Naive thymus-derived CD4-positive, alpha-beta T cell (primary cell): ENCODE data around the gene PIGN. TPM values are rescaled to one million over a fixed set of nuclear protein-coding genes. Genes with fewer than 3 reads are reported as not detected.
"Not testable (repeated sequence)": the region's sequence is repeated elsewhere in the genome, so short reads cannot be mapped to it uniquely, and the experiment has no call there.

Experiments
- ATAC-seq: fragments of 150-1000 bp; cut with Tn5 transposase; 2 replicates; pipeline ENCODE4 v1.10.0; 2021; ENCODE audit warnings: mild to moderate bottlenecking, moderate library complexity
- CTCF ChIA-PET: fragments of 350-600 bp; sonication (Branson Sonifier 250); formaldehyde crosslinking; loops from one replicate; lab custom pipeline; 2021; ENCODE audit warnings: antibody characterized with exemption; lab: Charles Lee
- POLR2A ChIA-PET: fragments of 350-600 bp; sonication (Branson Sonifier 250); formaldehyde crosslinking; loops from one replicate; lab custom pipeline; 2021; ENCODE audit warnings: antibody characterized with exemption, inconsistent platforms; lab: Charles Lee
- DNase-seq, 9 donors: peaks; one replicate each; pipeline versions ENCODE4 v3.0.0 to v3.0.0-alpha.2; 2020 to 2022; ENCODE audit warnings: mixed read lengths in 1 of 9
- H3K27ac ChIP-seq: one replicate; pipeline ENCODE4 v1.7.0; 2013; ENCODE audit warnings: mild to moderate bottlenecking, low read depth, low read length, moderate library complexity
- H3K27me3 ChIP-seq, 2 donors: one replicate each; pipeline ENCODE4 v1.7.0; 2013; ENCODE audit warnings: low read length in 2 of 2, mild to moderate bottlenecking in 2 of 2, moderate library complexity in 2 of 2; ENCODE audit not compliant: control insufficient read depth in 2 of 2, insufficient read depth in 2 of 2
- H3K36me3 ChIP-seq, 3 experiments: 1 replicate in 2 of 3; 2 replicates in 1 of 3; pipeline ENCODE4 v1.7.0; 2013; ENCODE audit warnings: low read length in 3 of 3, mild to moderate bottlenecking in 3 of 3, moderate library complexity in 1 of 3; ENCODE audit not compliant: insufficient read depth in 3 of 3, control insufficient read depth in 2 of 3
- H3K4me1 ChIP-seq, 2 donors: one replicate each; pipeline ENCODE4 v1.7.0; 2013; ENCODE audit warnings: low read length in 2 of 2, mild to moderate bottlenecking in 2 of 2, moderate library complexity in 1 of 2; ENCODE audit not compliant: control insufficient read depth in 2 of 2, insufficient read depth in 2 of 2
- H3K4me3 ChIP-seq: 2 replicates; pipeline ENCODE4 v1.7.0; 2013; ENCODE audit warnings: mild to moderate bottlenecking, low read length
- H3K9me3 ChIP-seq, 3 experiments: 1 replicate in 2 of 3; 2 replicates in 1 of 3; pipeline ENCODE4 v1.7.0; 2013; ENCODE audit warnings: low read length in 3 of 3; ENCODE audit not compliant: control insufficient read depth in 2 of 3
- H3K27ac Mint-ChIP-seq, 9 donors: one replicate each; pipeline ENCODE4 v1.8.0; 2020 to 2022; ENCODE audit warnings: mixed read lengths in 9 of 9, mild to moderate bottlenecking in 8 of 9, moderate library complexity in 5 of 9, inconsistent platforms in 2 of 9
- H3K27me3 Mint-ChIP-seq, 5 donors: one replicate each; pipeline ENCODE4 v1.8.0; 2021 to 2022; ENCODE audit warnings: mixed read lengths in 5 of 5, mild to moderate bottlenecking in 1 of 5
- H3K36me3 Mint-ChIP-seq, 5 donors: one replicate each; pipeline ENCODE4 v1.8.0; 2020 to 2022; ENCODE audit warnings: mixed read lengths in 5 of 5, mild to moderate bottlenecking in 3 of 5, inconsistent platforms in 1 of 5
- H3K4me1 Mint-ChIP-seq, 7 donors: one replicate each; pipeline ENCODE4 v1.8.0; 2020 to 2022; ENCODE audit warnings: mixed read lengths in 7 of 7, mild to moderate bottlenecking in 3 of 7, inconsistent platforms in 1 of 7
- H3K4me3 Mint-ChIP-seq, 10 donors: one replicate each; pipeline ENCODE4 v1.8.0; 2020 to 2022; ENCODE audit warnings: mild to moderate bottlenecking in 10 of 10, mixed read lengths in 10 of 10, moderate library complexity in 6 of 10, inconsistent platforms in 2 of 10
- H3K9me3 Mint-ChIP-seq, 11 donors: one replicate each; pipeline ENCODE4 v1.8.0; 2020 to 2022; ENCODE audit warnings: mixed read lengths in 11 of 11, mild to moderate bottlenecking in 4 of 11, inconsistent platforms in 1 of 11, moderate library complexity in 1 of 11
- intact Hi-C, 2 donors: fragments of 100-400 bp; cut with micrococcal nuclease; formaldehyde crosslinking; loops; one replicate each; pipeline ENCODE4 v1.15.1; 2023
- polyA plus RNA-seq, 2 donors: library from polyadenylated mRNA; unstranded; fragments of 300-500 nt; fragmentation: Illumina TruSeq; gene quantifications; one replicate each; pipeline ENCODE4 v1.2.3, GENCODE V29; 2021
- total RNA-seq, 6 experiments: library from RNA in 5 of 6; stranded (reverse) in 5 of 6; gene quantifications; 1 replicate in 5 of 6; 2 replicates in 1 of 6; pipeline ENCODE4 v1.2.3 and lab custom pipeline; 2021 to 2026

Gene PIGN
- total and polyA plus RNA-seq, 7 experiments from 2014 or later: 15.5 to 29.8 (median 21.4) TPM

GRCh38 chr18:62037989-62038778, 148.7 kb downstream of the PIGN start:
- peaks cover 3 to 21% (median 16%) of the 10 kb centered on the region in 7 donors for H3K4me1 Mint-ChIP-seq
- CTCF ChIA-PET: no interaction called here

GRCh38 chr18:62037012-62037742, 149.7 kb downstream of the PIGN start:
- no peak for ATAC-seq
- H3K4me3 Mint-ChIP-seq: no peak overlapping the region
- H3K27ac Mint-ChIP-seq: no peak overlapping the region
- peaks cover 0 to 12% (median 6%) of the 10 kb centered on the region in 5 donors for H3K36me3 Mint-ChIP-seq
- no peak overlapping the region for H3K4me3 ChIP-seq
- no peaks in the 10 kb centered on the region for H3K9me3 ChIP-seq
- H3K27me3 ChIP-seq: no peaks in the 10 kb centered on the region
- H3K27me3 Mint-ChIP-seq: peaks cover 0 to 2% (median 0%) of the 10 kb centered on the region in 5 donors
- intact Hi-C loops: loop anchor here in 1 of 2 donors (10.0 kb wide), 1 partner anchor 48 kb away; no protein-coding TSS in a partner anchor
- peaks cover 7 to 31% (median 23%) of the 10 kb centered on the region in 7 donors for H3K4me1 Mint-ChIP-seq
- no peak for DNase-seq
- H3K4me1 ChIP-seq: peaks cover 0 to 18% of the 10 kb centered on the region in 2 donors
- no peaks in the 10 kb centered on the region for H3K36me3 ChIP-seq
- no peaks in the 10 kb centered on the region for H3K9me3 Mint-ChIP-seq
- POLR2A ChIA-PET: no interaction called here
- CTCF ChIA-PET: interaction anchor here (0.6 kb wide), 1 partner anchor 131 kb away, joined by 4 read pairs; no protein-coding TSS in a partner anchor
- no peak overlapping the region for H3K27ac ChIP-seq

More at GRCh38 chr18:62037989-62038778, 148.7 kb downstream of the PIGN start:
- POLR2A ChIA-PET: no interaction called here
- H3K36me3 ChIP-seq: no peaks in the 10 kb centered on the region
- peaks cover 0 to 12% of the 10 kb centered on the region in 2 donors for H3K4me1 ChIP-seq
- DNase-seq (no peak), ATAC-seq (no peak)
- H3K36me3 Mint-ChIP-seq: peaks cover 0 to 17% (median 6%) of the 10 kb centered on the region in 5 donors
- H3K27ac Mint-ChIP-seq: peak overlapping the region in 1 of 9 donors; percentile 33
- no peaks in the 10 kb centered on the region for H3K27me3 ChIP-seq
- intact Hi-C loops: loop anchor here in 1 of 2 donors (10.0 kb wide), 1 partner anchor 47 kb away; no protein-coding TSS in a partner anchor
- H3K27me3 Mint-ChIP-seq: no peaks in the 10 kb centered on the region
- no peak overlapping the region for H3K27ac ChIP-seq
- H3K4me3 ChIP-seq: no peak overlapping the region
- H3K9me3 ChIP-seq: no peaks in the 10 kb centered on the region
- no peaks in the 10 kb centered on the region for H3K9me3 Mint-ChIP-seq
- H3K4me3 Mint-ChIP-seq: no peak overlapping the region

GRCh38 chr18:62034286-62034685, 152.6 kb downstream of the PIGN start:
- POLR2A ChIA-PET, H3K4me3 ChIP-seq, H3K27me3 Mint-ChIP-seq, H3K27me3 ChIP-seq, H3K9me3 Mint-ChIP-seq, H3K27ac Mint-ChIP-seq, H3K27ac ChIP-seq, ATAC-seq, H3K36me3 ChIP-seq, H3K36me3 Mint-ChIP-seq, CTCF ChIA-PET, H3K9me3 ChIP-seq, DNase-seq: not testable (repeated sequence)
- peak overlapping the region in 2 of 10 donors; percentile 2 to 6 for H3K4me3 Mint-ChIP-seq
- H3K4me1 Mint-ChIP-seq: peaks cover 7 to 38% (median 23%) of the 10 kb centered on the region in 7 donors
- intact Hi-C loops: loop anchor here in 1 of 2 donors (10.0 kb wide), 1 partner anchor 51 kb away; no protein-coding TSS in a partner anchor
- H3K4me1 ChIP-seq: peaks cover 0 to 18% of the 10 kb centered on the region in 2 donors

GRCh38 chr18:62033756-62034155, 153.1 kb downstream of the PIGN start:
- H3K27me3 ChIP-seq: no peaks in the 10 kb centered on the region
- Mint-ChIP-seq H3K4me1 (peaks cover 7 to 38% (median 23%) of the 10 kb centered on the region in 7 donors), H3K9me3 (peaks cover 0 to 1% (median 0%) of the 10 kb centered on the region in 11 donors), H3K36me3 (no peaks in the 10 kb centered on the region), H3K4me3 (peak overlapping the region in 6 of 10 donors; percentile 14 to 55 (median 31)), H3K27ac (peak overlapping the region in 2 of 9 donors; percentile 9 to 38), H3K27me3 (peaks cover 0 to 8% (median 0%) of the 10 kb centered on the region in 5 donors)
- no peak overlapping the region for H3K27ac ChIP-seq
- ATAC-seq: no peak
- no peak overlapping the region for H3K4me3 ChIP-seq
- no peak for DNase-seq
- H3K9me3 ChIP-seq: no peaks in the 10 kb centered on the region
- peaks cover 0 to 18% of the 10 kb centered on the region in 2 donors for H3K4me1 ChIP-seq
- ChIA-PET POLR2A (no interaction called here), CTCF (no interaction called here)
- intact Hi-C loops: loop anchor here in 1 of 2 donors (10.0 kb wide), 1 partner anchor 51 kb away; no protein-coding TSS in a partner anchor
- H3K36me3 ChIP-seq: no peaks in the 10 kb centered on the region

GRCh38 chr18:62033207-62033606, 153.6 kb downstream of the PIGN start:
- Histone ChIP-seq H3K9me3 (no peaks in the 10 kb centered on the region), H3K4me1 (peaks cover 0 to 18% of the 10 kb centered on the region in 2 donors), H3K27me3 (no peaks in the 10 kb centered on the region), H3K36me3 (no peaks in the 10 kb centered on the region), H3K4me3 (no peak overlapping the region), H3K27ac (no peak overlapping the region)
- peak; percentile 79 for ATAC-seq
- Mint-ChIP-seq H3K9me3 (peaks cover 0 to 1% (median 0%) of the 10 kb centered on the region in 11 donors), H3K4me1 (peaks cover 7 to 38% (median 23%) of the 10 kb centered on the region in 7 donors), H3K36me3 (no peaks in the 10 kb centered on the region), H3K27me3 (peaks cover 0 to 8% (median 0%) of the 10 kb centered on the region in 5 donors), H3K4me3 (peak overlapping the region in 8 of 10 donors; percentile 12 to 55 (median 31)), H3K27ac (peak overlapping the region in 3 of 9 donors; percentile 1 to 70 (median 9))
- peak in 6 of 9 donors; percentile 24 to 62 (median 46) for DNase-seq
- ChIA-PET CTCF (no interaction called here), POLR2A (no interaction called here)
- intact Hi-C loops: loop anchor here in 1 of 2 donors (10.0 kb wide), 1 partner anchor 52 kb away; no protein-coding TSS in a partner anchor
